HG03565 (cell line): ENCODE results near the gene CLEC16A.

Source experiments
- ATAC-seq: cut with Tn5 transposase; IDR thresholded peaks from one replicate; pipeline ENCODE4 v1.9.1; 2021; ENCODE audit warnings: mild to moderate bottlenecking, moderate library complexity; ENCODE audit not compliant: unreplicated experiment

Gene CLEC16A

DNA sequence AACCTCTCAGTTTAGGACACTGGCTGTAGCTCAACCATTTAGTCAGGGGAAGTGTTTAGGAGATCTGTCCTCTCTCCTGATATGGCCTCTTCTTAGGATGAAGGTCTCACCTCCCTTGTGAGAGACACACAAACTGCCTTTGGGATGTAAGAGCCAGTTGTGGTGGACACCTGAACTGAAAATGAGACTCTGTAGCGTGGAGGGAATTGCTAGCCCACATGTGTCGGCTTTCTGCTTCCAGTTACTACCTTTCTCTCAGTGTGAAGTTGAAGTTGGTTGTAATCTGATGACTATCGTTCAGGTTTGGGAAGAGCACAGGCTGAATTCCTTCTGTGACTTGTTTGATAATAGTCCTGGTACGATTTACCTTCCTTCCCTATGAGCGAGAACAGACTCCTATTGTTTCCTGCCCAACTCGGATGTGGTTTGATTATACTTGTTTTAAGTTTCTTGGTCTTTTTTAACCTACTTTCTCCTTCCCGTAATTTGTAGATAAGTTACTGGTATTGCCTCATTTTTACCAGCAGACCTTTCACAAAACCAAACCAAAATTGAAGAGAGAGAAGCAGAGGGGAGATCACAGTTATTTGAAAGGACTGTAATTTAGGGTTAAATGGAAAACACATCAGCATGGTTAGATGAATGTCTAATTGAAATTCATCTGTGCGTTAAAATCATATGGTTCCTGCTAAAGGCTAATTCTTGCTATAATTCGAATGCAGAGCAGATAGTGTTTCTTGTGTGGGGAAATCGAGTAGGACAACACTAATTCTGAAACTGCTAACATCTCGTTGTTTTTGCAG is 43.2 kb downstream of the CLEC16A start:
- no peak for ATAC-seq

DNA sequence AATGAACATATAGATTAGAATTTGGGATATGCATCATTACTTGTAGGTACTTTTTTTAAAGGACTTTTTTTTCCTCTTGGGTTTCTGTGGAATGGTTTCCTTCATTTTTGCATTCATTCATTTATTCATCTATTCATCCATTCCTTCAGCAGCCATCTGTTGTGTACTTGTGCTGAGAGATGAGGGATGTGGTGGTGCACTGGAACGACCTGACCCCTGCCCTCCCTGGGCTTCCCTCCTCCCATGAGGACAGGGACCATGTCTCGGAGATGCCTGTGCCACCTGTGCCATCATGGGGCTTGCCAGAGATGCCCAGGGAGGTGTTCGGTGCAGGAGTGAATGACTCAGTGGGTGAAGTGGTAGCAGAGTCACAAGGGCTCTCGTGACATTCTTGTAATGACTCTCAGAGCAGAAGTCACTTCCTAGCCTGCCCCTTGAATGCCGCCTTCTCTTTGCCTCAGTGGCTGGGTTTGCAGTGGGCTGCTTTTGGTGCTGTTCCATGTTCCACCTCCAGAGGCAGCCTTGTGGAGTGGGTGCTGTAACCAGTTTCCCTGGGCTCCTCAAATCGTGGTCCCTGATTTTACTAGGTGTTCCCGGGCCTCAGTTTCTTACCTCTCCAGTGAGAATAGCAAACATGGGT is 43.9 kb downstream of the CLEC16A start:
- peak; percentile 41 for ATAC-seq

- ATAC-seq = no peak
These were observed 44.5 kb downstream of the CLEC16A start for GRCh38 chr16:10988879-10989278.

- no peak for ATAC-seq
These were observed 45.2 kb downstream of the CLEC16A start for GRCh38 chr16:10989559-10989958.

DNA sequence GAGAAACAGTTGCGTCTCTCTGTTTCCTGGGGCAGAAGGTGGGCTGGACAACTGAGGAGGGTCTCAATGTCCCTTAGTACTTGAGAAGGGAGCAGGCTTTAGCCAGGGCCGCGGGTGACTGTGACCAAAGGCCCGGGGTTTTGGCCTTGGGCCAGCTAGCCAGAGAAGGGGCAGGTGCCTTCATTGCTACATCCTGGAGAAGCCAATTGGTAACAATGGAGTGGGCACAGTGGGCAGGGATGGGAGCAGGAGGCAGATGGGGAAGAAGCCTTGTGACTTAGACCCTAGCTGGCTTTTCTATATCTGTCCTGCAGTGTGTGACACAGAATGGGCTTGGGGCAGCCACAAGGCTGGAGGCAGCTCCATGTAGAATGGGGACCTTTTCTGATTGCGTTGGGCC is 46.0 kb downstream of the CLEC16A start:
- ATAC-seq = no peak

DNA sequence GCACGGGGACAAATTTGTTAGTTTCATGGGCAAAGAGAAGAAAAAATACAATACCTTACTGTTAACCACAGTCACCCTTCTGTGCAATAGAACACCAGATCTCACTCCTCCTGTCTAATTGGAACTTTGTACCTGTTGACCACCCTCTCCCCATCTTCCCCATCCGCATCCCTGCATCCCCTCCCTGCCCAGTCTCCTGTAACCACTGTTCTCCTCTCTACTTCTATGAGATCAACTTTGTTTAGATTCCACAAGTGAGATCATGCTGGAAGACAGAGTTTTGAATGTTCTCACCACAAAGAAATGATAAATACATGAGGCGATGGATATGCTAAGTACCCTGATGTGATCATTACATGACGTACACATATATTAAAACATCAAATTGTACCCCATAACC is 47.7 kb downstream of the CLEC16A start:
- ATAC-seq = no peak

DNA sequence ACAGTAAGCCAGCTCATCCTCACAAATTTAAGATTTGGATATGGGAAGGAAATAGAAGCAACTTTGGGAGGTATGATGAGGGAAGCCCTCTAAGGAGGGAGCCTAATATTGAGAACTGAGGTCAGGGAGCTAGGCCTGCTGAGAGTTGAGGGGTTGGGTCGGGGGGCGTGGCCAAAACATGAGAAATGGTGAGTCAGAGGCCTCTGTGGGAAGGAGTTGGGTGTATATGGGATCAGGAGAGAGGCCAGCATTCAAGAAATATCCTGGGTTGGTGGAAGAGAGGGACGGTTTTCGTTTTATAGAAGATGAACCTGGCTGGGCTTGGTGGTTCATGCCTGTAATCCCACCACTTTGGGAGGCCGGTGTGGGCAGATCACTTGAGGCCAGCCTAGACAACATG is 48.4 kb downstream of the CLEC16A start:
- ATAC-seq = no peak

DNA sequence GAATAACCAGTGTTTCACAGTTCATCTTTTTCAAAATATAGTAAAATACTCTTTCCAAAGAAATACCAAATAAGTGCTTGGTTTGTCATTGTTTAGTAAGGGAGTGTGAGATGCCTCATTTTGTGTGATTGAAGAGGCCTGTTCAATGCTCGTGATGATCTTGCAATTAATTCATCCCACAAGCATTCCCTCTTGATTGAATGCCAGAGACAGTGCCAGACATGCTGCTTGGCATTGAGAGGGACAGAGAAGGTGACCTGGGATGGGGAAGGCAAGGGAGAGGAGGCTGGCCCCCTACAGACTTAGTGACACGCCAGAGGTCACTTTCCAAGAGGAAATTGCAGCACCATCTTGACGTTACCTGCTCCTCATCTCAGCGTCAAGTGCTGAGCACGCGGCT is 49.3 kb downstream of the CLEC16A start:
- ATAC-seq = no peak

DNA sequence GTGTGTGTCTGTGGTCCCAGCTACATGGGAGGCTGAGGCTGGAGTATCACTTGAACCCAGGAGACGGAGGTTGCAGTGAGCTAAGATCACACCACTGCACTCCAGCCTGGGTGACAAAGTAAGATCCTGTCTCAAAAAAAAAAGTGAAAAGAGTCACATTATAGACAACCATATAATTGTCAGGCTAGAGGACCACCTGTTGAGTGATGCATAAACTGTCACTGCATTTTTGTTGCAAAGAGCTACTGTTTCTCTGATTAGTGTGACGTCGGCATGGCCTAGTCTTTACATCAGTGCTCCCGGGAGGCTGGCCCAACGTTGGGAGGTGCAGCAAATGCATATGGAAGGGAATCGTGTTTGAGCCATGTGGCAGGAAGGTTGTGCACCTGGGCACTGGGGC is 50.2 kb downstream of the CLEC16A start:
- ATAC-seq = no peak

DNA sequence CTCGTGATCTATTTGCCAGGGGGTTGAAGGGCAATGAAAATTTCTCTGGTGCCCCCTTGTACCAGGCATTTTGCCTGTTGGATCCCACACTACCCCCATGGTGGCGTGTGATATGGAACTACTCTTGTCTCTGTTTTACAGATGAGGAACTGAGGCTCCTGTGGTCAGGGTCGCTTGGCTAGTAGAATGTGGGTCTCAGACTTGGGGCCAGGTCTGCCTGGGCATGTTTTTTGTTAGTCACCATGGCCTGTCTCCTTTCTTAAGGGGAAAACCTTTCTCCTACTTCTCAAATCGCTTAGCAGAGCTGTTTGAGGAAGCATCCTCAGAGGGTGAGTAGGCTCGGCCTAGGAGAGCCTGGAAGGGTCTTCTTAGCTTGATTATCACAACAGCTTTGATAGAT is 51.2 kb downstream of the CLEC16A start:
- ATAC-seq = no peak

- no peak for ATAC-seq
These were observed 53.1 kb downstream of the CLEC16A start for GRCh38 chr16:10997485-10997884.

- ATAC-seq = no peak
These were observed 54.9 kb downstream of the CLEC16A start for GRCh38 chr16:10999300-10999699.

DNA sequence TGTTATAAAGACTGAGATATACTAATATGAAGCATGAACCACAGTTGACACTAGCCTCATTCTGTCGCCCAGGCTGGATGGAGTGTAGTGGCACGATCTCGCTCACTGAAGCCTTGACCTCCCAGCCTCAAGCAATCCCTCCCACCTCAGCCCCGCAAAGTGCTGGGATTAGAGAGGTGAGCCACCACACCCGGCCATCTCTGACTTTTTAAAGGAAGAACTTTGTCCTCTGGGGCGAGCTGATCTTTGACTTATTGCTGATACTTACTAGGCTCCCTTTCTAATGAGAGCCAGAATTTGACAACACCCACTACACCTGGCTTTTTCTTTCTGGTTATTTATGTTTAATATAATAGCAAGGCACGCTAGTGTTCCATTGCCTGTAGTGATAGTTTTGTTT is 57.2 kb downstream of the CLEC16A start:
- ATAC-seq = no peak

- no peak for ATAC-seq
These were observed 58.8 kb downstream of the CLEC16A start for GRCh38 chr16:11003141-11003540.

DNA sequence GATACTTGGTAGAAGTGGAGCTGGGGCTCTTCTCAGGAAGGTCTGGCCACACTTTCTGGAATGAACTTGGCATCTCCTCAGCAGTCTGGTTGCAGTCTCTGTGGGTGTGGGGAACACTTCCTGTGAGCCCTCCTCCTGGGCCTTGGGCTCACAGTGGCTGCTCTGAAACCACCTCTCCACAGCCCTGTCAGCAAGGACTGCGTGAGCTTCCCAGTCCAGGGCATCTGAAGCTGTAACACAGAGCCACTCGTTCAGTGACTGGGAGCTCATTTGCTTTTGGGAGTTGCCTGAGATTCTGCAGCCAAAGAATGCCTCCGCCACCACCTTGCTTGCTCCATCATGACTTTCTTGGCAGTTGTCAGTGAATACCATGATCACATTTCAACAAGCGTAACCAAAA is 60.0 kb downstream of the CLEC16A start:
- ATAC-seq = no peak

- no peak for ATAC-seq
These were observed 60.7 kb downstream of the CLEC16A start for GRCh38 chr16:11004973-11005610.

DNA sequence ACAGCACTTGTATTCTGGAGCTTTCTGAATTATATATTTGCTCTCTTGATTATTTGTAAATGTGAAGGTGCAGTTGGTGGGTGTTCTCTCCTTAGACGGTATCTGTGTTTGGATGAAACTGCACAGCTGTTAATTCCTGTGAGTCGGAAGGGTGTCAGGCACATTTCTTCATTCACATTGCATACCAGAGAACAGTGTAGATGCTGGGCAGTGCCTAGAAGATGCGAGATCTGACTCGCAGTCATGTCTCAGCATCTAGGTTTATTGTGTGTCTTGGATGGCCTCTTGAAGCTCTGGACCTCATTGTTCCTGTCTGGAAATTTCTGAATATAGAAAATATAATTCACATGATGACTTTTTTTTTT is 61.2 kb downstream of the CLEC16A start:
- no peak for ATAC-seq

- no peak for ATAC-seq
These were observed 62.3 kb downstream of the CLEC16A start for GRCh38 chr16:11006656-11007055.

DNA sequence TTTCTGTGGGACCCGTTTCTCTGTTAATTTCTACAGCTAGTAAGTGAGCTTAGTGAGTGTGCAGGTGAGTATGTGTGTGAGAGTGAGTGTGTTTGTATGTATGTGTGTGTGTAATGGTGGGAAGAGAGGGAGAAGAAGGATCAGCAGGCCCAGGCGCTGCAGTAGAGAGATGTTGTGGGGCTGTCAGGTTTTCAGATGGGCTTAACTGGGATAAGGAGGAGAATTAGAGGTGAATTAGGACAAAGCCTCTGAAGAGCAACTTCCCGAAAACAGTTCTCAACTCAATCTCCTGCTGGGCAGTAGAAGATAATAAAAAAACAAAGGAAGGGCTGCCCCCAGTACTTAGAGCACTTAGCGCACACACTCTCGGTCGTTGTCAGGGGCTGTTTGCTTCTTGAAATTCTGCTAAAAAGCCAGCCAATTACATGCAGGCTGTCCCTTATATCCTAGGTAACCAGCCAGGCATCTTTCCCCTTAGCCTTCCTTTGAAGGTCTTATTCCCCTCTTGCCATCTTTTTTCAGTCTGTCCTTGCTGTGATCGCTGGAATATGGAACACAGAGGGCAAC is 63.4 kb downstream of the CLEC16A start:
- no peak for ATAC-seq

- ATAC-seq = no peak
These were observed 64.8 kb downstream of the CLEC16A start for GRCh38 chr16:11009027-11009755.

- ATAC-seq = no peak
These were observed 66.3 kb downstream of the CLEC16A start for GRCh38 chr16:11010575-11011221.
